ENCODE measurements around the gene R3HDM1. TPM values are rescaled to one million over a fixed set of nuclear protein-coding genes. Genes with fewer than 3 reads are reported as not detected.
"Not testable (repeated sequence)": the region's sequence is repeated elsewhere in the genome, so short reads cannot be mapped to it uniquely, and the experiment has no call there.

R3HDM1 gene
- total and polyA plus RNA-seq, 8 donors, result 22.2 to 42.2 (median 37.8) TPM

DNA sequence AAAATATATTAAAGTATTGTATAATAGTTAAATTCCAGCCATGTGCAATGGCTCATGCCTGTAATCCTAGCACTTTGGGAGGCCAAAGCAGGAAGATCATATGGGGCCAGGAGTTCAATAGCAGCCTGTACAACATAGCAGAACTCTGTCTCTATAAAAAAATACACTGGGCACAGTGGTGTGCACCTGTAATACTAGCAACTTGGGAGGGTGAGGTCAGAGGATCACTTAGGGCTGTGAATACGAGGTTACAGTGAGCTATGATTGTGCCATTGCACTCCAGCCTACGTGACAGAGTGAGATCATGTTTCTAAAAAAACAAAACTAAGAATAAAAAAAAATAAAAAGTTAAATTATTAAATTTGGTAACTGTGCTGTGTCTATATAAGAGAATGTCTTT, 36.4 kb upstream of the R3HDM1 start:
- no peaks in the 10 kb centered on the region for H3K36me3 ChIP-seq
- no peaks in the 10 kb centered on the region for H3K4me1 ChIP-seq
- TF ChIP-seq, protein P1, sequence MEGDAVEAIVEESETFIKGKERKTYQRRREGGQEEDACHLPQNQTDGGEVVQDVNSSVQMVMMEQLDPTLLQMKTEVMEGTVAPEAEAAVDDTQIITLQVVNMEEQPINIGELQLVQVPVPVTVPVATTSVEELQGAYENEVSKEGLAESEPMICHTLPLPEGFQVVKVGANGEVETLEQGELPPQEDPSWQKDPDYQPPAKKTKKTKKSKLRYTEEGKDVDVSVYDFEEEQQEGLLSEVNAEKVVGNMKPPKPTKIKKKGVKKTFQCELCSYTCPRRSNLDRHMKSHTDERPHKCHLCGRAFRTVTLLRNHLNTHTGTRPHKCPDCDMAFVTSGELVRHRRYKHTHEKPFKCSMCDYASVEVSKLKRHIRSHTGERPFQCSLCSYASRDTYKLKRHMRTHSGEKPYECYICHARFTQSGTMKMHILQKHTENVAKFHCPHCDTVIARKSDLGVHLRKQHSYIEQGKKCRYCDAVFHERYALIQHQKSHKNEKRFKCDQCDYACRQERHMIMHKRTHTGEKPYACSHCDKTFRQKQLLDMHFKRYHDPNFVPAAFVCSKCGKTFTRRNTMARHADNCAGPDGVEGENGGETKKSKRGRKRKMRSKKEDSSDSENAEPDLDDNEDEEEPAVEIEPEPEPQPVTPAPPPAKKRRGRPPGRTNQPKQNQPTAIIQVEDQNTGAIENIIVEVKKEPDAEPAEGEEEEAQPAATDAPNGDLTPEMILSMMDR (IDR thresholded peaks at IDR 0.05), result no peak
- no peak for ATAC-seq
- no peaks in the 10 kb centered on the region for H3K27me3 ChIP-seq
- H3K27ac ChIP-seq, result no peak overlapping the region
- H3K4me3 ChIP-seq, result no peak overlapping the region
- peaks cover 0 to 25% of the 10 kb centered on the region in 2 donors for H3K9me3 ChIP-seq
- no peak for DNase-seq
- intact Hi-C loops (cut with DNase I), result no loop called here

DNA sequence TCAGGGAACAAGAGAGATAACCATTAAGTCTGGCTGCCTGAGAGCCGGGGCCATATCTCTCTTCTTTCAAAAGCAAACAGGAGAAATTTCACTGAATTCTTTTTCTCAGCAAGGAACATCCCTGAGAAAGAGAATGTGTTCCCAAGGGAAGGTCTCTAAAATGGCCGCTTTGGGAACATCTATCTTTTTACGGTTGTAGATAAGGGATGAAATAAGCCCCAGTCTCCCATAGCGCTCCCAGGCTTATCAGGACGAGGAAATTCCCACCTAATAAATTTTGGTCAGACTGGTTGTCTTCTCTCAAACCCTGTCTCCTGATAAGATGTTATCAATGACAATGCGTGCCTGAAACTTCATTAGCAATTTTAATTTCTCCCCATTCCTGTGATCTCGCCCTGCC, 32.7 kb upstream of the R3HDM1 start:
- H3K9me3 ChIP-seq, result peaks cover 0 to 27% of the 10 kb centered on the region in 2 donors
- H3K4me3 ChIP-seq; H3K36me3 ChIP-seq; H3K27ac ChIP-seq; ATAC-seq; DNase-seq; H3K4me1 ChIP-seq; H3K27me3 ChIP-seq; intact Hi-C loops (cut with DNase I): not testable (repeated sequence)

DNA sequence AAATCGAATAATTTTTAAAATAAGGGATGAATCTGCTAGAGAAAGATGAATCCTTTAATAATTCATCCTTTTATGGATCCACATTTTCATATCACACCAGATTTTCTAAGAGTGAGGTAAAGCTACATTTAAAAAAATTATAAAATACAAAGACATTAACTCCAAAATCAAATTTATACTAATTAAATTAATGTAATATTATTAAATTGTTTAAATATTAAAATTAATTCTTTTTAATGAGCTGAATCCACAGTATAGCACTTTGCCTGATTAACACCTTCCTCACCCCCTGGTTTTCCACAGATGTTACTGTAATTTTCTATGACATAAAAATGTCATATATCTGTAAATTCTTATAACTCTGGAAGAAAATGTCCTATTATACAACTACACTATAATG, 26.5 kb upstream of the R3HDM1 start:
- Histone ChIP-seq H3K27ac (no peak overlapping the region), H3K9me3 (peaks cover 0 to 4% of the 10 kb centered on the region in 2 donors), H3K36me3 (no peaks in the 10 kb centered on the region), H3K4me3 (no peak overlapping the region), H3K4me1 (no peaks in the 10 kb centered on the region), H3K27me3 (no peaks in the 10 kb centered on the region)
- TF ChIP-seq, protein P1 (IDR thresholded peaks at IDR 0.05), result no peak
- intact Hi-C loops (cut with DNase I), result no loop called here
- ATAC-seq, result no peak
- no peak for DNase-seq

DNA sequence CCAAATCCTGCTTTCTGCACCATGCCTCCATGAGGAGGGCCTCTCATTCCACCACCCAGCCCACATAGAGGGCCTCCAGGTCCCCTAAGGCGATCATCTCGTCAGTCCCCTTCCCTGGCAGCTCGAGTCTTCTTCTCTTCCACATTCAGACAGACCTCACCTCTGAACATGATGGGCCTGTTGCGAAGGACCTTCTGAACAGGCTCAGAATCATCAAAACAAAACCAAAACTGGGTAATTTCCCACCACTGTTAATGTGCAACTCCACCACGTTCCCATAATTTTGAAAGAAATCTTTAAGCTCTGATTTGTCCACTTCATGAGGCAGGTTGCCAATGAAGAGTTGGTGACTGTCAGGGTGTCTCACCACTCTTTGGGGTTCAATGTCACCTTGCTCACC, 20.7 kb upstream of the R3HDM1 start:
- intact Hi-C loops (cut with DNase I), result no loop called here
- Histone ChIP-seq H3K4me1 (no peaks in the 10 kb centered on the region), H3K27me3 (no peaks in the 10 kb centered on the region), H3K27ac (no peak overlapping the region), H3K9me3 (peaks cover 0 to 35% of the 10 kb centered on the region in 2 donors), H3K36me3 (no peaks in the 10 kb centered on the region), H3K4me3 (no peak overlapping the region)
- DNase-seq (no peak), ATAC-seq (no peak)
- TF ChIP-seq, protein P1 (IDR thresholded peaks at IDR 0.05), result no peak

DNA sequence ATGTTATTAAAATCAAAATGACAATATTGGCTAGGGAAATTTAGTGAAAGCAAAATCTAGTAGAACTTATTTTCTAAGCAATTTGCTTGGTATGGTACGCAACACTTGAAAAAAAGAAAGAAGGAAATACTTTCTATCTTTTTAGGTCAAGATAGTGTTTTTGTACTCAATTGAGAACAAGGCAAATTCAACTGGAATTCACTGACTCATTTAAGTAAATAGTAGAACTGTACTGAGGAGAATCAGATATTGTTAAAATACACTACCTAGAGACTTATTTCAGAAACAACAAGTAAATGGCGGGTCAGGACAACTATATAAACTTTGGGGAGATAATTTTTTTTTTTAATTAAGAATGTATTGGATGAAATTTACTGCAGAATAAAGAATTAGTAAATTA, 19.2 kb upstream of the R3HDM1 start:
- DNase-seq (no peak), ATAC-seq (no peak)
- H3K27ac ChIP-seq, result no peak overlapping the region
- no peaks in the 10 kb centered on the region for H3K27me3 ChIP-seq
- H3K4me3 ChIP-seq, result no peak overlapping the region
- H3K36me3 ChIP-seq, result no peaks in the 10 kb centered on the region
- intact Hi-C loops (cut with DNase I), result no loop called here
- no peaks in the 10 kb centered on the region for H3K4me1 ChIP-seq
- TF ChIP-seq, protein P1 (IDR thresholded peaks at IDR 0.05), result no peak
- H3K9me3 ChIP-seq, result peaks cover 0 to 50% of the 10 kb centered on the region in 2 donors

DNA sequence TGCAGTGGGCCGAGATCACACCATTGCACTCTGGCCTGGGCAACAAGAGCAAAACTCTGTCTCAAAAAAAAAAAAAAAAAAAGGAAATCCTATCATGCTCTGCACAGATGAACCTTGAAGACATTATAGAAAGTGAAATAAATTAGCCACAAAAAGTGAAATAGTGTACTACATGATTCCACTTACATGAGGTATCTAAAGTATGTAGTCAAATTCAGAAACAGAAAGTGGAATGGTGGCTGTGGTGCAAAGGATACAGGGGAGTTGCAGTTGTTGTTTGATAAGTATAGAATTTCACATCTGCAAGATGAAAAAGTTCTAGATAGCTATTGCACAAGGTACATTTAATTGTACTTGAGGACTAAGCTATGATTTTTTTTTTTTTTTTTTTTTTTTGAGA, 5.5 kb upstream of the R3HDM1 start:
- ATAC-seq (no peak), DNase-seq (no peak)
- H3K27me3 ChIP-seq, result no peaks in the 10 kb centered on the region
- H3K4me1 ChIP-seq, result peaks cover 0 to 5% of the 10 kb centered on the region in 2 donors
- no peak overlapping the region for H3K4me3 ChIP-seq
- intact Hi-C loops (cut with DNase I), result no loop called here
- TF ChIP-seq, protein P1 (IDR thresholded peaks at IDR 0.05), result no peak
- H3K36me3 ChIP-seq, result no peaks in the 10 kb centered on the region
- H3K9me3 ChIP-seq, result no peaks in the 10 kb centered on the region
- H3K27ac ChIP-seq, result no peak overlapping the region
